ENCODE measurements around the gene CCER1.

GRCh38 chr12:90943255-90943654 lies 11.7 kb downstream of the CCER1 start:
- TF ChIP-seq CTCF (IDR thresholded peaks at IDR 0.05) (no peak), EZH2 (IDR thresholded peaks at IDR 0.05; ENCODE audit: borderline replicate concordance, insufficient read depth, low read depth, low read length, poor library complexity, severe bottlenecking) (no peak)

Measured in B cell (primary cell).